Endothelial cell of umbilical vein (primary cell): ENCODE data around the gene GPR4. TPM values are rescaled to one million over a fixed set of nuclear protein-coding genes. Genes with fewer than 3 reads are reported as not detected.

Experiments
- BruUV-seq: library from RNA; stranded (reverse); fragments of 400-500 nt; replicated peaks from 2 replicates; lab custom pipeline; 2021; lab: Mats Ljungman, UMichigan
- CTCF ChIA-PET: fragments of 300-600, 350-600 bp; sonication (Branson Sonifier 250); formaldehyde crosslinking; loops from one replicate; lab custom pipeline; 2021; ENCODE audit warnings: antibody characterized with exemption, inconsistent platforms; lab: Charles Lee
- POLR2A ChIA-PET: fragments of 300-600, 350-600 bp; sonication (Branson Sonifier 250); formaldehyde crosslinking; loops from one replicate; lab custom pipeline; 2021; ENCODE audit warnings: antibody characterized with exemption, inconsistent platforms; lab: Charles Lee
- DNase-seq: peaks from one replicate; pipeline ENCODE4 v3.0.0-alpha.2; 2011; ENCODE audit warnings: low read depth, low spot score
- FAIRE-seq: peaks from 2 replicates; lab custom pipeline; 2011; peaks lifted over from hg19 to GRCh38; lab: Jason Lieb, UNC
- H2AFZ ChIP-seq: 2 replicates; pipeline ENCODE4 v1.6.0; 2012; ENCODE audit warnings: low read depth, low read length, control low read depth, inconsistent platforms
- H3K27ac ChIP-seq: 2 replicates; pipeline ENCODE4 v1.5.1; 2011; ENCODE audit warnings: low read depth, mild to moderate bottlenecking, control low read depth, low read length, moderate library complexity; ENCODE audit not compliant: insufficient read depth
- H3K27me3 ChIP-seq, 2 experiments: 2 replicates each; pipeline versions ENCODE4 v1.6.0 to v1.6.1; 2011; ENCODE audit warnings: low read length in 2 of 2, mixed read lengths in 1 of 2; ENCODE audit not compliant: control insufficient read depth in 2 of 2, insufficient read depth in 2 of 2
- H3K36me3 ChIP-seq, 2 experiments: 2 replicates in 1 of 2; 3 replicates in 1 of 2; pipeline ENCODE4 v1.5.1; 2011; ENCODE audit warnings: low read length in 2 of 2, mild to moderate bottlenecking in 1 of 2, moderate library complexity in 1 of 2; ENCODE audit not compliant: control insufficient read depth in 2 of 2, insufficient read depth in 2 of 2; ENCODE audit errors: extremely low read depth in 1 of 2
- H3K4me1 ChIP-seq: 3 replicates; pipeline ENCODE4 v1.5.1; 2011; ENCODE audit warnings: mild to moderate bottlenecking, low read length; ENCODE audit not compliant: control insufficient read depth, insufficient read depth; ENCODE audit errors: extremely low read depth
- H3K4me2 ChIP-seq: 2 replicates; pipeline ENCODE4 v1.6.1; 2011; ENCODE audit warnings: low read length, control low read depth, mixed read lengths; ENCODE audit not compliant: insufficient read depth
- H3K4me3 ChIP-seq, 3 experiments: fragments of 200-600 bp in 1 of 3; sonication (generic), shearing (Covaris generic) in 1 of 3; replicated peaks in 1 of 3; 2 replicates each; pipeline ENCODE4 v1.5.1; 2011 to 2016; ENCODE audit warnings: control low read depth in 3 of 3, low read length in 3 of 3, mild to moderate bottlenecking in 2 of 3, inconsistent platforms in 1 of 3, low read depth in 1 of 3, moderate library complexity in 1 of 3; ENCODE audit not compliant: insufficient read depth in 1 of 3
- H3K79me2 ChIP-seq: 2 replicates; pipeline ENCODE4 v1.6.0; 2012; ENCODE audit warnings: low read length, inconsistent platforms; ENCODE audit not compliant: control insufficient read depth, insufficient read depth
- H3K9ac ChIP-seq: replicated peaks from 2 replicates; pipeline ENCODE3; 2011; ENCODE audit warnings: low read length, control low read depth; ENCODE audit not compliant: insufficient read depth; ENCODE audit errors: extremely low read depth
- H3K9me1 ChIP-seq: replicated peaks from 3 replicates; pipeline ENCODE4 v1.6.0; 2011; ENCODE audit warnings: mild to moderate bottlenecking, low read length; ENCODE audit not compliant: control insufficient read depth, insufficient read depth; ENCODE audit errors: extremely low read depth
- H3K9me3 ChIP-seq: replicated peaks from 2 replicates; pipeline ENCODE4 v1.5.1; 2012; ENCODE audit warnings: low read length, inconsistent platforms; ENCODE audit not compliant: control insufficient read depth, insufficient read depth
- H4K20me1 ChIP-seq: replicated peaks from 2 replicates; pipeline ENCODE3; 2011; ENCODE audit warnings: mild to moderate bottlenecking, low read length; ENCODE audit not compliant: control insufficient read depth, insufficient read depth; ENCODE audit errors: extremely low read depth
- EZH2 ChIP-seq: IDR thresholded peaks from 2 replicates; pipeline ENCODE4 v1.6.1; 2012; ENCODE audit warnings: borderline replicate concordance, low read depth, mild to moderate bottlenecking, moderate library complexity, low read length, inconsistent platforms; ENCODE audit not compliant: severe bottlenecking
- GATA2 ChIP-seq: IDR thresholded peaks from 2 replicates; pipeline ENCODE4 v1.7.0; 2011; ENCODE audit warnings: low read depth, mild to moderate bottlenecking, moderate library complexity, mixed read lengths, low read length; ENCODE audit not compliant: insufficient read length, insufficient read depth
- MYC ChIP-seq: IDR thresholded peaks from one replicate; pipeline ENCODE4 v1.6.1; 2011; ENCODE audit warnings: mild to moderate bottlenecking, low read depth, low read length
- POLR2A ChIP-seq: IDR thresholded peaks from 2 replicates; pipeline ENCODE4 v1.6.1; 2012; ENCODE audit warnings: low read depth, mild to moderate bottlenecking, control low read depth, low read length
- POLR2AphosphoS5 ChIP-seq: IDR thresholded peaks from 2 replicates; pipeline ENCODE4 v1.6.1; 2012; ENCODE audit warnings: low read depth, mild to moderate bottlenecking, control low read depth, low read length, moderate library complexity; ENCODE audit not compliant: insufficient read depth
- dilution Hi-C: fragments of 300-500 bp; cut with MboI; formaldehyde crosslinking; loops from one replicate; pipeline ENCODE4 v1.15.0; 2019; ENCODE audit warnings: low sequenced_read_pairs; ENCODE audit not compliant: extremely low pct_ligation_motif_present
- intact Hi-C: fragments of 100-400 bp; cut with micrococcal nuclease; formaldehyde crosslinking; loops from one replicate; pipeline ENCODE4 v1.10.0; 2022
- polyA plus RNA-seq, 4 experiments: library from polyadenylated mRNA; depleted of rRNA in 3 of 4; stranded (reverse) in 3 of 4; unstranded in 1 of 4; fragments of >200 nt; gene quantifications; 2 replicates each; pipeline versions ENCODE4 v1.2.1 to v1.2.3, GENCODE V29; 2011 to 2012; ENCODE audit warnings: missing spikeins in 1 of 4
- total RNA-seq: library from RNA; stranded (reverse); gene quantifications from 2 replicates; pipeline ENCODE4 v1.2.3, GENCODE V29; 2021
- TF ChIP-seq, protein P1 (sequence below), 2 donors: IDR thresholded peaks; 1 replicate in 1 of 2; 2 replicates in 1 of 2; pipeline ENCODE4 v1.5.1; 2011; ENCODE audit warnings: low read length in 2 of 2, mild to moderate bottlenecking in 2 of 2, moderate library complexity in 2 of 2, control low read depth in 1 of 2, inconsistent platforms in 1 of 2, low read depth in 1 of 2; ENCODE audit not compliant: insufficient read depth in 1 of 2; ENCODE audit errors: extremely low read depth in 1 of 2
- TF ChIP-seq, protein P2 (sequence below): IDR thresholded peaks from 2 replicates; pipeline ENCODE4 v1.6.1; 2011; ENCODE audit not compliant: insufficient read depth, insufficient read length

GPR4 gene
- total and polyA plus RNA-seq, 2 donors (not counting 3 experiments of a cell fraction or from before 2014, with no cell fraction given), result 17.9 to 26.7 TPM

GRCh38 chr19:45591638-45592005, 10.4 kb downstream of the GPR4 start:
- Histone ChIP-seq H3K9me3 (no peaks in the 10 kb centered on the region), H3K4me3 (no peak overlapping the region), H3K36me3 (peaks cover 2 to 3% of the 10 kb centered on the region in 2 experiments), H3K27ac (peak overlapping the region; percentile 58), H3K9ac (no peak overlapping the region), H3K4me2 (no peak overlapping the region), H3K79me2 (peaks cover 40% of the 10 kb centered on the region), H4K20me1 (no peaks in the 10 kb centered on the region), H2AFZ (no peak overlapping the region), H3K4me1 (peaks cover 23% of the 10 kb centered on the region), H3K9me1 (no peaks in the 10 kb centered on the region), H3K27me3 (no peaks in the 10 kb centered on the region)
- ChIA-PET POLR2A (no interaction called here), CTCF (interaction anchor here (2.3 kb wide), 1 partner anchor 51 kb away, joined by 41 read pairs; no protein-coding TSS in a partner anchor)
- FAIRE-seq (no peak), DNase-seq (no peak)
- intact Hi-C loops, result loop anchor here (1.0 to 5.0 kb wide), 2 partner anchors 10 to 101 kb away; partner anchors contain the start of genes QPCTL and SNRPD2
- dilution Hi-C loops, result no loop called here
- TF ChIP-seq MYC (no peak), GATA2 (no peak), EZH2 (no peak), POLR2A (no peak), POLR2AphosphoS5 (no peak)
- TF ChIP-seq, protein P1, sequence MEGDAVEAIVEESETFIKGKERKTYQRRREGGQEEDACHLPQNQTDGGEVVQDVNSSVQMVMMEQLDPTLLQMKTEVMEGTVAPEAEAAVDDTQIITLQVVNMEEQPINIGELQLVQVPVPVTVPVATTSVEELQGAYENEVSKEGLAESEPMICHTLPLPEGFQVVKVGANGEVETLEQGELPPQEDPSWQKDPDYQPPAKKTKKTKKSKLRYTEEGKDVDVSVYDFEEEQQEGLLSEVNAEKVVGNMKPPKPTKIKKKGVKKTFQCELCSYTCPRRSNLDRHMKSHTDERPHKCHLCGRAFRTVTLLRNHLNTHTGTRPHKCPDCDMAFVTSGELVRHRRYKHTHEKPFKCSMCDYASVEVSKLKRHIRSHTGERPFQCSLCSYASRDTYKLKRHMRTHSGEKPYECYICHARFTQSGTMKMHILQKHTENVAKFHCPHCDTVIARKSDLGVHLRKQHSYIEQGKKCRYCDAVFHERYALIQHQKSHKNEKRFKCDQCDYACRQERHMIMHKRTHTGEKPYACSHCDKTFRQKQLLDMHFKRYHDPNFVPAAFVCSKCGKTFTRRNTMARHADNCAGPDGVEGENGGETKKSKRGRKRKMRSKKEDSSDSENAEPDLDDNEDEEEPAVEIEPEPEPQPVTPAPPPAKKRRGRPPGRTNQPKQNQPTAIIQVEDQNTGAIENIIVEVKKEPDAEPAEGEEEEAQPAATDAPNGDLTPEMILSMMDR (IDR thresholded peaks at IDR 0.05; ENCODE audit: extremely low read depth in 1 of 2, insufficient read depth in 1 of 2, low read depth in 1 of 2, low read length in 2 of 2), result no peak
- TF ChIP-seq, protein P2, sequence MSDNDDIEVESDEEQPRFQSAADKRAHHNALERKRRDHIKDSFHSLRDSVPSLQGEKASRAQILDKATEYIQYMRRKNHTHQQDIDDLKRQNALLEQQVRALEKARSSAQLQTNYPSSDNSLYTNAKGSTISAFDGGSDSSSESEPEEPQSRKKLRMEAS, result no peak
- BruUV-seq, result TSS peak; percentile 60
